Thoracic aorta (tissue), 2 donors: ENCODE data around the gene WDFY4. TPM values are rescaled to one million over a fixed set of nuclear protein-coding genes. Genes with fewer than 3 reads are reported as not detected.

Source experiments
- ATAC-seq: fragments of 150-250 bp; one replicate; pipeline ENCODE4 v1.8.0; 2017; ENCODE audit warnings: low read depth; ENCODE audit not compliant: insufficient number of reproducible peaks, low FRiP score
- DNase-seq: peaks from one replicate; pipeline ENCODE4 v3.0.0-alpha.2; 2020; ENCODE audit warnings: low spot score
- H3K27ac ChIP-seq, 2 donors: fragments of 200-600 bp; sonication (generic); 1 replicate in 1 of 2; 2 replicates in 1 of 2; pipeline ENCODE4 v1.5.1; 2016; ENCODE audit warnings: mild to moderate bottlenecking in 2 of 2, moderate library complexity in 2 of 2
- H3K27me3 ChIP-seq: fragments of 200-600 bp; sonication (generic); replicated peaks from 2 replicates; pipeline ENCODE4 v1.6.0; 2016; ENCODE audit warnings: mild to moderate bottlenecking; ENCODE audit not compliant: insufficient read depth
- H3K36me3 ChIP-seq: fragments of 200-600 bp; sonication (generic); one replicate; pipeline ENCODE4 v1.5.1; 2016
- H3K4me1 ChIP-seq, 2 donors: fragments of 200-600 bp; sonication (generic); 1 replicate in 1 of 2; 2 replicates in 1 of 2; pipeline versions ENCODE4 v1.5.1 to v1.6.0; 2016; ENCODE audit warnings: low read depth in 2 of 2, mild to moderate bottlenecking in 1 of 2; ENCODE audit not compliant: control insufficient read depth in 1 of 2
- H3K4me3 ChIP-seq: fragments of 200-600 bp; sonication (generic); 2 replicates; pipeline ENCODE4 v1.5.1; 2016; ENCODE audit warnings: mild to moderate bottlenecking
- H3K9me3 ChIP-seq: fragments of 200-600 bp; sonication (generic); 2 replicates; pipeline ENCODE4 v1.5.1; 2016
- CTCF ChIP-seq: fragments of 200-600 bp; sonication (generic); IDR thresholded peaks from one replicate; pipeline ENCODE4 v1.5.1; 2019; ENCODE audit warnings: antibody characterized with exemption
- total RNA-seq, 2 donors: library from RNA; depleted of rRNA; stranded (reverse); fragments of >200 nt; gene quantifications; one replicate each; pipeline versions ENCODE4 v1.1.0 to v1.2.3, GENCODE V29; 2016

Gene WDFY4
- total RNA-seq, 2 donors from 2014 or later: 10.0 to 14.9 TPM

GRCh38 chr10:48745662-48746245 lies 61.1 kb downstream of the WDFY4 start:
- no peak overlapping the region for H3K4me3 ChIP-seq
- ATAC-seq (no peak), DNase-seq (no peak)
- H3K27me3 ChIP-seq: no peaks in the 10 kb centered on the region
- no peaks in the 10 kb centered on the region for H3K4me1 ChIP-seq
- no peaks in the 10 kb centered on the region for H3K36me3 ChIP-seq
- no peaks in the 10 kb centered on the region for H3K9me3 ChIP-seq
- H3K27ac ChIP-seq: no peak overlapping the region
- TF ChIP-seq CTCF: no peak

- Histone ChIP-seq H3K4me1 (no peaks in the 10 kb centered on the region), H3K36me3 (no peaks in the 10 kb centered on the region), H3K9me3 (no peaks in the 10 kb centered on the region), H3K27me3 (no peaks in the 10 kb centered on the region), H3K4me3 (no peak overlapping the region), H3K27ac (no peak overlapping the region)
- DNase-seq: no peak
- no peak for TF ChIP-seq CTCF
- no peak for ATAC-seq
These were observed 63.9 kb downstream of the WDFY4 start for GRCh38 chr10:48748573-48748972.

- no peaks in the 10 kb centered on the region for H3K36me3 ChIP-seq
- no peak for ATAC-seq
- no peaks in the 10 kb centered on the region for H3K4me1 ChIP-seq
- no peaks in the 10 kb centered on the region for H3K9me3 ChIP-seq
- no peaks in the 10 kb centered on the region for H3K27me3 ChIP-seq
- no peak overlapping the region for H3K27ac ChIP-seq
- no peak for DNase-seq
- H3K4me3 ChIP-seq: no peak overlapping the region
- no peak for TF ChIP-seq CTCF
These were observed 64.6 kb downstream of the WDFY4 start for GRCh38 chr10:48749254-48749787.

- DNase-seq (no peak), ATAC-seq (no peak)
- Histone ChIP-seq H3K4me1 (no peaks in the 10 kb centered on the region), H3K4me3 (no peak overlapping the region), H3K9me3 (no peaks in the 10 kb centered on the region), H3K27me3 (no peaks in the 10 kb centered on the region), H3K27ac (no peak overlapping the region), H3K36me3 (no peaks in the 10 kb centered on the region)
- no peak for TF ChIP-seq CTCF
These were observed 65.3 kb downstream of the WDFY4 start for GRCh38 chr10:48750019-48750418.

GRCh38 chr10:48750991-48751390 lies 66.3 kb downstream of the WDFY4 start:
- DNase-seq: no peak
- no peaks in the 10 kb centered on the region for H3K9me3 ChIP-seq

More at GRCh38 chr10:48750991-48751390, 66.3 kb downstream of the WDFY4 start:
- H3K27ac ChIP-seq: no peak overlapping the region
- no peaks in the 10 kb centered on the region for H3K4me1 ChIP-seq
- no peak overlapping the region for H3K4me3 ChIP-seq
- no peaks in the 10 kb centered on the region for H3K36me3 ChIP-seq
- no peak for TF ChIP-seq CTCF
- no peak for ATAC-seq
- H3K27me3 ChIP-seq: no peaks in the 10 kb centered on the region
